HCT116 (cell line): ENCODE data around the gene MANBA. TPM values are rescaled to one million over a fixed set of nuclear protein-coding genes. Genes with fewer than 3 reads are reported as not detected.

Experiments
- ATAC-seq: fragments of 200-7000 bp; cut with Tn5 transposase; 2 replicates; pipeline ENCODE4 v1.9.1; 2020; ENCODE audit warnings: mild to moderate bottlenecking, moderate library complexity
- BruUV-seq: library from RNA; stranded (reverse); fragments of 400-500 nt; replicated peaks from 2 replicates; lab custom pipeline; 2021; lab: Mats Ljungman, UMichigan
- CTCF ChIA-PET: fragments of 300-600 bp; sonication (Branson Sonifier 250); formaldehyde crosslinking; loops from one replicate; lab custom pipeline; 2021; ENCODE audit warnings: antibody characterized with exemption; lab: Charles Lee
- POLR2A ChIA-PET: fragments of 300-600, 350-600 bp; sonication (Branson Sonifier 250); formaldehyde crosslinking; loops from one replicate; lab custom pipeline; 2021; ENCODE audit warnings: antibody characterized with exemption; lab: Charles Lee
- RAD21 ChIA-PET, 2 experiments: fragments of 300-600 bp; sonication (Branson Sonifier 250); formaldehyde crosslinking; loops; one replicate each; lab custom pipeline; 2023; ENCODE audit warnings: low total read pairs in 2 of 2; ENCODE audit not compliant: uncharacterized antibody in 2 of 2, unreplicated experiment in 2 of 2, low non-redundant PET in 1 of 2; lab: Charles Lee
- DNase-seq: peaks from one replicate; pipeline ENCODE4 v3.0.0-alpha.2; 2010; ENCODE audit warnings: low read depth, low spot score
- H2AFZ ChIP-seq: fragments of 200-600 bp; shearing (Covaris generic), sonication (generic); 2 replicates; pipeline ENCODE4 v1.6.1; 2017; ENCODE audit warnings: low read depth, mixed run types, mixed read lengths, antibody characterized with exemption, low read length; ENCODE audit not compliant: poor library complexity, severe bottlenecking
- H3K27ac ChIP-seq: 2 replicates; pipeline ENCODE4 v1.5.1; 2012; ENCODE audit warnings: low read depth, low read length
- H3K27me3 ChIP-seq: fragments of 200-600 bp; sonication (generic); 2 replicates; pipeline ENCODE4 v1.6.1; 2016; ENCODE audit warnings: mixed run types, low read length, mixed read lengths; ENCODE audit not compliant: insufficient read depth
- H3K36me3 ChIP-seq, 2 experiments: fragments of 200-500 bp in 1 of 2; fragments of 200-600 bp in 1 of 2; sonication (Bioruptor generic) in 1 of 2; sonication (generic) in 1 of 2; 2 replicates each; pipeline versions ENCODE4 v1.5.1 to v1.6.1; 2014 to 2016; ENCODE audit warnings: low read length in 2 of 2, inconsistent platforms in 1 of 2, mixed read lengths in 1 of 2, mixed run types in 1 of 2; ENCODE audit not compliant: insufficient read depth in 2 of 2, control insufficient read depth in 1 of 2
- H3K4me1 ChIP-seq, 2 experiments: fragments of 200-600 bp in 1 of 2; sonication (generic) in 1 of 2; 2 replicates each; pipeline versions ENCODE4 v1.5.1 to v1.6.1; 2012 to 2017; ENCODE audit warnings: low read length in 2 of 2, inconsistent platforms in 1 of 2, mild to moderate bottlenecking in 1 of 2, mixed read lengths in 1 of 2, mixed run types in 1 of 2, moderate library complexity in 1 of 2; ENCODE audit not compliant: insufficient read depth in 2 of 2, control insufficient read depth in 1 of 2
- H3K4me2 ChIP-seq: fragments of 200-600 bp; sonication (generic); 2 replicates; pipeline ENCODE4 v1.6.1; 2017; ENCODE audit warnings: mixed run types, low read length, mixed read lengths
- H3K4me3 ChIP-seq, 2 experiments: fragments of 200-600 bp in 1 of 2; sonication (generic) in 1 of 2; replicated peaks in 1 of 2; 2 replicates each; pipeline ENCODE4 v1.5.1; 2011 to 2016; ENCODE audit warnings: low read length in 2 of 2, control low read depth in 1 of 2, low read depth in 1 of 2, mild to moderate bottlenecking in 1 of 2, mixed read lengths in 1 of 2, mixed run types in 1 of 2
- H3K79me2 ChIP-seq: fragments of 200-600 bp; sonication (generic); 2 replicates; pipeline ENCODE4 v1.6.1; 2017; ENCODE audit warnings: mild to moderate bottlenecking, mixed run types, low read length, moderate library complexity, mixed read lengths; ENCODE audit not compliant: insufficient read depth
- H3K9ac ChIP-seq: fragments of 200-600 bp; sonication (generic); 2 replicates; pipeline ENCODE4 v1.6.1; 2016; ENCODE audit warnings: low read length, mixed read lengths
- H3K9me2 ChIP-seq: fragments of 200-600 bp; sonication (generic), shearing (Covaris generic); 2 replicates; pipeline ENCODE4 v1.6.1; 2017; ENCODE audit warnings: mixed run types, mild to moderate bottlenecking, moderate library complexity; ENCODE audit not compliant: insufficient read depth
- H3K9me3 ChIP-seq, 2 experiments: fragments of 200-500 bp in 1 of 2; fragments of 200-600 bp in 1 of 2; sonication (Bioruptor generic) in 1 of 2; sonication (generic) in 1 of 2; 2 replicates each; pipeline ENCODE4 v1.6.1; 2014 to 2017; ENCODE audit warnings: low read length in 2 of 2, mixed read lengths in 2 of 2, inconsistent platforms in 1 of 2, low read depth in 1 of 2, mild to moderate bottlenecking in 1 of 2, mixed run types in 1 of 2, moderate library complexity in 1 of 2; ENCODE audit not compliant: control insufficient read depth in 1 of 2, insufficient read depth in 1 of 2
- H4K20me1 ChIP-seq: fragments of 200-600 bp; sonication (generic), shearing (Covaris generic); 2 replicates; pipeline ENCODE4 v1.6.1; 2017; ENCODE audit warnings: mixed run types, mild to moderate bottlenecking, moderate library complexity; ENCODE audit not compliant: insufficient read depth
- EGR1 ChIP-seq: IDR thresholded peaks from 2 replicates; pipeline ENCODE4 v1.6.1; 2012; ENCODE audit warnings: low read depth
- RAD21 ChIP-seq: IDR thresholded peaks from 2 replicates; pipeline ENCODE4 v1.6.1; 2012; ENCODE audit warnings: low read depth, mild to moderate bottlenecking
- TCF7L2 ChIP-seq: IDR thresholded peaks from 2 replicates; pipeline ENCODE4 v1.7.0; 2011; ENCODE audit warnings: borderline replicate concordance, inconsistent platforms; ENCODE audit not compliant: insufficient read depth, insufficient read length; ENCODE audit errors: extremely low read depth
- YY1 ChIP-seq: IDR thresholded peaks from 2 replicates; pipeline ENCODE4 v1.6.1; 2011; ENCODE audit warnings: low read length, low read depth, moderate library complexity, mild to moderate bottlenecking; ENCODE audit not compliant: insufficient replicate concordance; ENCODE audit errors: extremely low read depth
- intact Hi-C: fragments of 100-400 bp; cut with micrococcal nuclease; formaldehyde crosslinking; loops from 2 replicates; pipeline ENCODE4 v1.10.0; 2022
- total RNA-seq: library from RNA; stranded (reverse); gene quantifications from one replicate; pipeline ENCODE4 v1.2.1, GENCODE V29; 2021; ENCODE audit not compliant: unreplicated experiment
- TF ChIP-seq, protein P1 (sequence below): IDR thresholded peaks from 2 replicates; pipeline ENCODE4 v1.6.1; 2011; ENCODE audit warnings: mild to moderate bottlenecking, low read length, moderate library complexity; ENCODE audit not compliant: insufficient replicate concordance; ENCODE audit errors: extremely low read depth

The MANBA gene
- total RNA-seq, 1 experiment from 2014 or later: 21.3 TPM

DNA sequence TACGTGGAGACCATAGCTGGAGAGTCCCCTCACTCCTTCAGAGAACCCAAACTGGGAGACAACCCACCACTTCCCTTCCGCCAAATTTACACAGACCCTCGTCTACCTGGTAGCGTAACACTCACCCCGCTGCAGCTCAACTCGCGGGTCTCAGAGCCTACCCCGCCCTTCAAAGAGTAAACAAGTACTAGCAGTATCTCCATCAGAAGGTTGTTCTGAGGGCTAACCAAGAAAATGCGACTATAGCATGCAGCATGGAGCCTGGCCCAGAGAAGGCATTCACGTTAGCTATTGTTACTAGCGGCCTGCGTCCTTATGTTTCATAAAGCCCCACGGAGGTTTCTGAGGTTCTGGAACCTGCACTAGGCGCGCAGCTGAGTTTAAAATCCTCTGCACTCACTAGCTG, 531 bp upstream of the MANBA start:
- no peaks in the 10 kb centered on the region for H4K20me1 ChIP-seq
- TF ChIP-seq, protein P1, sequence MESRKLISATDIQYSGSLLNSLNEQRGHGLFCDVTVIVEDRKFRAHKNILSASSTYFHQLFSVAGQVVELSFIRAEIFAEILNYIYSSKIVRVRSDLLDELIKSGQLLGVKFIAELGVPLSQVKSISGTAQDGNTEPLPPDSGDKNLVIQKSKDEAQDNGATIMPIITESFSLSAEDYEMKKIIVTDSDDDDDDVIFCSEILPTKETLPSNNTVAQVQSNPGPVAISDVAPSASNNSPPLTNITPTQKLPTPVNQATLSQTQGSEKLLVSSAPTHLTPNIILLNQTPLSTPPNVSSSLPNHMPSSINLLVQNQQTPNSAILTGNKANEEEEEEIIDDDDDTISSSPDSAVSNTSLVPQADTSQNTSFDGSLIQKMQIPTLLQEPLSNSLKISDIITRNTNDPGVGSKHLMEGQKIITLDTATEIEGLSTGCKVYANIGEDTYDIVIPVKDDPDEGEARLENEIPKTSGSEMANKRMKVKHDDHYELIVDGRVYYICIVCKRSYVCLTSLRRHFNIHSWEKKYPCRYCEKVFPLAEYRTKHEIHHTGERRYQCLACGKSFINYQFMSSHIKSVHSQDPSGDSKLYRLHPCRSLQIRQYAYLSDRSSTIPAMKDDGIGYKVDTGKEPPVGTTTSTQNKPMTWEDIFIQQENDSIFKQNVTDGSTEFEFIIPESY: no peak
- TF ChIP-seq RAD21 (no peak), EGR1 (no peak), YY1 (no peak), TCF7L2 (no peak)
- TF ChIP-seq, all 23 proteins: peak for 0
- Histone ChIP-seq H3K79me2 (peaks cover 21% of the 10 kb centered on the region), H3K4me3 (peak overlapping the region; percentile 70 to 92), H3K27ac (no peak overlapping the region; the same call in 1 of the 2 replicates), H3K9me2 (no peaks in the 10 kb centered on the region), H3K27me3 (no peaks in the 10 kb centered on the region), H3K9me3 (no peaks in the 10 kb centered on the region), H3K36me3 (no peaks in the 10 kb centered on the region), H2AFZ (peak overlapping the region; percentile 81), H3K4me2 (peak overlapping the region; percentile 96), H3K9ac (peak overlapping the region; percentile 72), H3K4me1 (peaks cover 11 to 26% of the 10 kb centered on the region in 2 experiments; a peak in 3 of 4 replicates)
- ATAC-seq (peak; percentile 8), DNase-seq (no peak)
- intact Hi-C loops: no loop called here
- ChIA-PET RAD21 (no interaction called here), CTCF (no interaction called here), POLR2A (interaction anchor here (1.1 kb wide), 1 partner anchor 67 kb away, joined by 4 read pairs; no protein-coding TSS in a partner anchor)
- BruUV-seq: no TSS peak
